Thyroid gland (tissue), 4 donors: ENCODE data around the gene FAM13C. TPM values are rescaled to one million over a fixed set of nuclear protein-coding genes. Genes with fewer than 3 reads are reported as not detected.

ENCODE experiments used
- DNase-seq, 2 donors: peaks; one replicate each; pipeline ENCODE4 v3.0.0-alpha.2; 2019
- H3K27ac ChIP-seq, 3 donors: fragments of 200-600 bp; sonication (generic); 1 replicate in 2 of 3; 2 replicates in 1 of 3; pipeline ENCODE4 v1.5.1; 2016 to 2019; ENCODE audit warnings: mild to moderate bottlenecking in 1 of 3, moderate library complexity in 1 of 3
- H3K27me3 ChIP-seq: fragments of 200-600 bp; sonication (generic); one replicate; pipeline ENCODE4 v1.5.1; 2019
- H3K36me3 ChIP-seq, 2 donors: fragments of 200-600 bp; sonication (generic); one replicate each; pipeline ENCODE4 v1.5.1; 2016 to 2019
- H3K4me1 ChIP-seq, 2 donors: fragments of 200-600 bp; sonication (generic); one replicate each; pipeline ENCODE4 v1.5.1; 2017 to 2019
- H3K4me3 ChIP-seq, 3 donors: fragments of 200-600 bp; sonication (generic); replicated peaks in 1 of 3; 1 replicate in 2 of 3; 2 replicates in 1 of 3; pipeline ENCODE4 v1.5.1; 2016; ENCODE audit warnings: mild to moderate bottlenecking in 1 of 3
- H3K9me3 ChIP-seq: fragments of 200-600 bp; sonication (generic); one replicate; pipeline ENCODE4 v1.5.1; 2017
- POLR2A ChIP-seq, 2 donors: fragments of 450-650 bp; IDR thresholded peaks; one replicate each; pipeline ENCODE4 v1.6.1; 2017; ENCODE audit warnings: antibody characterized with exemption in 2 of 2, mild to moderate bottlenecking in 2 of 2, moderate library complexity in 1 of 2
- WGBS, 2 donors: methylation state at CpG; one replicate each; pipeline ENCODE4 v1.1.5; 2017; 5-methylcytosine and 5-hydroxymethylcytosine counted together
- intact Hi-C: fragments of 100-400 bp; cut with DNase I; formaldehyde crosslinking; loops from one replicate; pipeline ENCODE4 v1.15.1; 2023
- total RNA-seq, 4 donors: library from RNA; depleted of rRNA; stranded (reverse); fragments of >200 nt; gene quantifications; one replicate each; pipeline ENCODE4 v1.2.3, GENCODE V29; 2016
- TF ChIP-seq, protein P1 (sequence below), 6 experiments: fragments of 200-600 bp in 3 of 6; fragments of 450-650 bp in 3 of 6; sonication (generic) in 3 of 6; IDR thresholded peaks; one replicate each; pipeline ENCODE4 v1.5.1; 2016 to 2019; ENCODE audit warnings: antibody characterized with exemption in 6 of 6, mild to moderate bottlenecking in 2 of 6, inconsistent platforms in 1 of 6, moderate library complexity in 1 of 6

The FAM13C gene
- total RNA-seq, 4 donors from 2014 or later = 11.3 to 16.5 (median 14.3) TPM

DNA sequence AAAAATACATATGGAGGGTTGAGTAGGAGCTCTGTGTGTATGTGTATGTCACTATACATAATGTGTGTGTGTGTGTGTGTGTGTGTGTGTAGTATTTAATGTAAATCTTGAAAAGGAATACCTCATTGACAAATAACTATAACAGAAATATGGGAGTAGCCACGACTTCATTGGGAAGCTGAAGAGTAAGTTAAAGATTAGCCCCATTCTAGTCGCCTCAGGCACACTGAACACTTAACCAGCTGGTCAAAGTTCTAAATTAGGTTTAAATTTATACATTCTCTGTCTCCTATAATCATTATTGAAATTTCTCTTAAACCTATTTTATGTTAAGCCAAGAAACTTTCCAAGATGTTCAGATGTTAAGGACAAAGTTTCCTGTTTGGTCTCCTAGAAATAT lies 45.3 kb downstream of the FAM13C start:
- peaks cover 3 to 26% of the 10 kb centered on the region in 2 donors for H3K4me1 ChIP-seq
- WGBS, 2 donors = 93 to 95% methylated on average over 2 of the region's 2 CpGs
- no peaks in the 10 kb centered on the region for H3K36me3 ChIP-seq
- no peaks in the 10 kb centered on the region for H3K27me3 ChIP-seq
- H3K4me3 ChIP-seq = no peak overlapping the region
- H3K9me3 ChIP-seq = no peaks in the 10 kb centered on the region
- H3K27ac ChIP-seq = no peak overlapping the region
- no peak for DNase-seq
- TF ChIP-seq POLR2A (IDR thresholded peaks at IDR 0.05) = no peak
- TF ChIP-seq, protein P1, sequence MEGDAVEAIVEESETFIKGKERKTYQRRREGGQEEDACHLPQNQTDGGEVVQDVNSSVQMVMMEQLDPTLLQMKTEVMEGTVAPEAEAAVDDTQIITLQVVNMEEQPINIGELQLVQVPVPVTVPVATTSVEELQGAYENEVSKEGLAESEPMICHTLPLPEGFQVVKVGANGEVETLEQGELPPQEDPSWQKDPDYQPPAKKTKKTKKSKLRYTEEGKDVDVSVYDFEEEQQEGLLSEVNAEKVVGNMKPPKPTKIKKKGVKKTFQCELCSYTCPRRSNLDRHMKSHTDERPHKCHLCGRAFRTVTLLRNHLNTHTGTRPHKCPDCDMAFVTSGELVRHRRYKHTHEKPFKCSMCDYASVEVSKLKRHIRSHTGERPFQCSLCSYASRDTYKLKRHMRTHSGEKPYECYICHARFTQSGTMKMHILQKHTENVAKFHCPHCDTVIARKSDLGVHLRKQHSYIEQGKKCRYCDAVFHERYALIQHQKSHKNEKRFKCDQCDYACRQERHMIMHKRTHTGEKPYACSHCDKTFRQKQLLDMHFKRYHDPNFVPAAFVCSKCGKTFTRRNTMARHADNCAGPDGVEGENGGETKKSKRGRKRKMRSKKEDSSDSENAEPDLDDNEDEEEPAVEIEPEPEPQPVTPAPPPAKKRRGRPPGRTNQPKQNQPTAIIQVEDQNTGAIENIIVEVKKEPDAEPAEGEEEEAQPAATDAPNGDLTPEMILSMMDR (IDR thresholded peaks at IDR 0.05) = no peak
- intact Hi-C loops = no loop called here

DNA sequence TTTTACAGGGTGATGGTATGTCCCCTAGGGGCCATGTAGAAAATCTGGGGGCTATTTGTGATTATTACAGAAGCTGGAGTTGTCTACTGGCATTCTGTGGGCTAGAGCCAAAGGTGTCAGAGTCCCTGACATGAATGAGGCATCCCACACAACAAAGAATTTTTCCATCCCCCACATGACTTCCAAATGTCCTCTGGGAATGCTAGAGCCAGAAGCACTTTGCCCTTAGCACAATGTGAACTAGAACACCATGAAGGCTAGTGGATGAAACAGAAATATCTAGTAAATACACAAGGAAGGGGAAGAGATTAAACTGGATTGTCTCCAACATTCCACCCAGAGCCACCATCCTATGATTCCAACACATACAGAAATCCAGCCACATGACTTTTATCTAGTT lies 46.9 kb downstream of the FAM13C start:
- intact Hi-C loops = no loop called here
- no peak overlapping the region for H3K4me3 ChIP-seq
- DNase-seq = no peak
- TF ChIP-seq POLR2A (IDR thresholded peaks at IDR 0.05) = no peak
- TF ChIP-seq, protein P1 (IDR thresholded peaks at IDR 0.05) = no peak
- no peaks in the 10 kb centered on the region for H3K9me3 ChIP-seq
- H3K36me3 ChIP-seq = no peaks in the 10 kb centered on the region
- peak overlapping the region in 1 of 3 donors; percentile 4 for H3K27ac ChIP-seq
- no peaks in the 10 kb centered on the region for H3K27me3 ChIP-seq
- peaks cover 5 to 33% of the 10 kb centered on the region in 2 donors for H3K4me1 ChIP-seq

DNA sequence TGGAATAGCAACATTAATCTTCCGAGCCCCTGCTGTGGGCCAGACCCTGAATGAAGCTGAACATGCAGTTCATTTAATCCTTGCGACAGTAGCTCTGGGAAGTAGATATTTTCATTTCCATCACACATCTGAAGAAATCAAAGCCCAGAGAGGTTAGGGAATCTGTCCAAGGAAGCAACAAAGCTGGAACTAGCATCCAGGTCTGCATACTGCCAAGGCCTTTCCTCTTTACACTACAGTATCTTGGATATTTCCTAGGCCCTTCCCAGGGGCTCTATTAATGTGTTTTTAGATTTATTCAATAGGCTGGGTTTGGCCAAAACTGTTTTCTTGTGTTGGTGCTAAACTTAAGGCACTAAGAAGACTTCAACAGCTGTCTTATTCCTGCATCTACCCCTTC lies 48.1 kb downstream of the FAM13C start:
- no peak for TF ChIP-seq POLR2A (IDR thresholded peaks at IDR 0.05)
- TF ChIP-seq, protein P1 (IDR thresholded peaks at IDR 0.05) = no peak
- H3K27me3 ChIP-seq = no peaks in the 10 kb centered on the region
- no peak overlapping the region for H3K4me3 ChIP-seq
- no peaks in the 10 kb centered on the region for H3K9me3 ChIP-seq
- H3K27ac ChIP-seq = no peak overlapping the region
- intact Hi-C loops = no loop called here
- H3K36me3 ChIP-seq = no peaks in the 10 kb centered on the region
- DNase-seq = no peak
- 86% methylated on average over 2 of the region's 2 CpGs for WGBS, 2 donors
- H3K4me1 ChIP-seq = peaks cover 5 to 41% of the 10 kb centered on the region in 2 donors

DNA sequence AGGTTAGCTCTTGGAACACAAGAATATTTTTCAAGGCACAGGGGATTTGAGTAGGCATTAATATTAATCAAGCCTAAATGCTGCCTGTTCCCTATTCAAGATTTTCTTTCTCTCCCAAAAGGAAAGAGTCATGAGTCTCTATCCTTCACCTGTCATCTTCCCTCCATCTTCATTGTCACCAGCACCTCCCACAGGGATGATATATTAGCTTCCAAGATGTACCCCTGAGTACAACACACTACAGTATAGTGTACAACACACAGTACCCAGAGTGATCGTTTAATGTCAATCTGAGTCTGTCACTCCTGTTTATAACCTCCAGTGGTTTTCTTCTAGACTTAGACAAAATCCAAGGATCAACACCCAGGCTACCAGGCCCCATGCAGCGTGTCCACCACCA lies 50.1 kb downstream of the FAM13C start:
- Histone ChIP-seq H3K27me3 (no peaks in the 10 kb centered on the region), H3K9me3 (no peaks in the 10 kb centered on the region), H3K4me1 (peaks cover 5 to 30% of the 10 kb centered on the region in 2 donors), H3K36me3 (no peaks in the 10 kb centered on the region), H3K4me3 (no peak overlapping the region), H3K27ac (no peak overlapping the region)
- TF ChIP-seq, protein P1 (IDR thresholded peaks at IDR 0.05) = no peak
- no peak for TF ChIP-seq POLR2A (IDR thresholded peaks at IDR 0.05)
- 93 to 95% methylated on average over 2 of the region's 2 CpGs for WGBS, 2 donors
- no peak for DNase-seq
- intact Hi-C loops = no loop called here

DNA sequence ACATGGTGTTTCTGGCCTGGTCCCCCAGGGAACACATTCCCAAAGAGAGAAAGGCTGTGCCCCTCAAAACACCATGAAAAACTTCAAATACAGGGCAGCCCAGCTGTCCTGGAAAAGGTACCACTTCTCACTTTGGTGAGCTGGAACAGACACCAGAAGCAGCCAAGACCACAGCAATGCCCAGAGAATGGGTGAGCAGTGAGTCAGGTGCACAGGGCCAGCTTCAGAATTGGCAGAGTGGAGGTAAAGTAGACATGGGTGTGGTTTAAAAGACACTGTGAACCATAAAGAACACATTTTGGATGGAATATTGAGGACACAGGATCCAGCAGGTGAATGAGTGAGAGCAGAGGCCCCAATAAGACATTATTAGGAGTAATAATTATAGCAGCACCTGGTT lies 51.3 kb downstream of the FAM13C start:
- no peaks in the 10 kb centered on the region for H3K36me3 ChIP-seq
- H3K9me3 ChIP-seq = no peaks in the 10 kb centered on the region
- peak; percentile 36 to 38 for DNase-seq
- no peak for TF ChIP-seq POLR2A (IDR thresholded peaks at IDR 0.05)
- TF ChIP-seq, protein P1 (IDR thresholded peaks at IDR 0.05) = no peak
- peak overlapping the region in 2 of 3 donors; percentile 25 to 56 for H3K27ac ChIP-seq
- peaks cover 5 to 29% of the 10 kb centered on the region in 2 donors for H3K4me1 ChIP-seq
- intact Hi-C loops = no loop called here
- H3K4me3 ChIP-seq = no peak overlapping the region
- H3K27me3 ChIP-seq = no peaks in the 10 kb centered on the region
